HG02973 (cell line): ENCODE results near the gene GRIN2B.

Experiments used
- ATAC-seq: cut with Tn5 transposase; IDR thresholded peaks from one replicate; pipeline ENCODE4 v1.9.1; 2021; ENCODE audit warnings: moderate library complexity; ENCODE audit not compliant: unreplicated experiment

Gene GRIN2B

DNA sequence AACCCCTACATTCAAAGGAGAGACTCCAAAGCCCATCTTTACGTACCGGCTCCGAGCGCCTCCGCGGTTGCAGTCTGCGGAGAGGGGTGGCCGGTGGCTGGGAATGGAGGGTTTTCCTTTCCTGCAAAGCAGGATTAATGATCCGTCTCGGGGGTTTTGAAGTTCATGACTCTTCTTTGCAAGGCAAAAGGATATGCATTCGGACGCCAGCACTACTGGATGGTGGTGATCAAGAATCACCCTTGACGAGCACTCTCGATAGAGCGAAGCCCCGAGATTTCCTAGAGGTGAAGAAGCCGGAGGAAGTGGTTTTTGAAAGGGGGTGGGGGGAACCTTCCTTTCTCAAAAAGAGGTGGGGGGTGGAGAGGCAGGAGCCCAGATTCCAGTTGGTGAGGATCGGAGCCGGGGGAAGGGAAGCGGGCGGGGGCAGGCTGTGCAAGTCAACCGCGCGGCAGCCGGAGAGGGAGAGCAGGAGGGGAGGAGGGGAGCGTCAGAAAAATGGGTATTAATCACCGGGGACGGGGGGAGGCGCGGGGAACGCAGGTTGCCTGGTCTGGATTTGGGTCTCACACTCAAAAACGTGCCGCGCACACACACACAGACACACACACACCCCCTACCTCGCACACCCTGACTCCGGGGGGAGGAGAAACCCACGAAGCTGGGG lies at the start of gene GRIN2B:
GRIN2B (minus strand) TSS at position 307 of the 667 bp plus-strand sequence. CDS start 115,394 bp downstream, outside the sequence.
- ATAC-seq, result no peak

GRCh38 chr12:14026537-14026936 lies 45.1 kb upstream of the GRIN2B start:
- no peak for ATAC-seq

DNA sequence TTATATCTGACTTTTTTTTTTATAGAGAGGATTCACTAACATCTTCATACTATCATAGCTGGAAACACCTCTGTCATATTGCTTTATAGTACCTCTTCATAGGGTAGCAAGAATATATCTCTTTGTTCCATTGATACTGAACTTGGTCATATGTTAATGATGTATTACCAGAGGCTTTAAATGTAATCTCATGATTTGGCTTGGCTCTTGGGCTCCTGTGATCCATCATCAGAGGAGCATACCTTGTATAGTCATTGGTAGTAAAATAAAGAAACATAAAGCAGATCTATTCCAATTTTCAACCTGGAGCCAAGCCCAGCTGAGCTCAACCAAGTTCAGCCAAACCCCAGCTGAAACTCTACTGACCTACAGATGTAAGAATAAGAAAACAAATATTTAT lies 43.2 kb upstream of the GRIN2B start:
- ATAC-seq, result no peak

DNA sequence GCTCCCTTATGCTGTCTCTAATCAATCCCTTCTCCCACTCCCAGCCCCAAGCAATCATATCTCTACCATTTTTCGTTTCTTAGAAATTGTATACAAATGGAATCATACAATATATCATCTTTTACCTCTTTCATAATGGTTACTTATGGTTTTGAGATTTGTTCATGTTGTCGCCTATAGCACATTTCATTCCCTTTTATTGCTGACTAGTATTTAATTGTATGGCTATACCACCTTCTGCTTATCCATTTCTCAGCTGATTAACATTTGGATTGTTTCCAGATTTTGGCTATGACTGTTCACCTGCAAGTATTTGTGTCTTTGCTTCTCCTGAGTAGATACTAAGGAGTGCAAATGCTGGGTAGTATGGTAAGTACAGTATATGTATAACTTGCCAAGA lies 36.7 kb upstream of the GRIN2B start:
- ATAC-seq, result no peak

GRCh38 chr12:14010989-14011388 lies 29.6 kb upstream of the GRIN2B start:
- ATAC-seq, result no peak

DNA sequence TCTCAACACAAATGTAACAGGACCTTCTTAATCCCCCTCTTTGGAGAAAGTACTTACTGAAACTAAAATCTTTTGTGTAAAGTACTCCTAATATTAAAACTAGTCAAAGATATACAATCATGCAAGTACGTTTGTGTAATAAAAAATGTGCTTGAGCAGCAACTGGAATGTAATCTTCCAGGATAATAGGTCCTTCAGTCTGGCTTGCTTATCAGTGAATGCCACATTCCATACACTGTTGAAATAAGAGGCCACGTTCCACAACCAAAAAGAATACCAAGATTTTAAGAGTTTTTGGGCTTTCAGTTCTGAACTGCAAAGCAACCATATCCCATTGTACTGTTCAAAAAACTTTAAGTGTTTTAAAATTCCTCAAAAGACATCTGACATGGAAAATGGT lies 26.2 kb upstream of the GRIN2B start:
- ATAC-seq, result no peak

GRCh38 chr12:13992585-13992984 lies 11.2 kb upstream of the GRIN2B start:
- ATAC-seq, result no peak

GRCh38 chr12:13992106-13992505 lies 10.7 kb upstream of the GRIN2B start:
- no peak for ATAC-seq

DNA sequence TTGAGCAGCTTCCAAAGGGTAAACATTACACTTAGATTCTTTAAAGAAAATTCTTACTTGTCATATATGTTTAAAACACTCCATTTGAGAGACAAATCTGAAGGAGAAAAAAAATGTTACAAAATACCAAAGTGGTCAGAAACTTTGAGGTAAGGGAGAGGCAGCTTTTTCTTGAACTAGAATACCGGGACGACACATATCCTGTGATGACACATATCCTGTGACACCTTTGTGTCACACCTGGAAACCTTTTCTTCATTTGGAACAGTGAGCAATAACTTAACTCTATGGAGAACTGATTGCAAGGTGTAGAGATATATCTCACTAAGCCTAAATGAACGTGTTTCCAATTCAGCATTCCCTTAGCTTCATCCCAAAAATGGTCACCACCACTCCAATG lies 4.6 kb upstream of the GRIN2B start:
- no peak for ATAC-seq

- ATAC-seq, result no peak
Measured at GRCh38 chr12:13981990-13982389, 588 bp upstream of the GRIN2B start.

DNA sequence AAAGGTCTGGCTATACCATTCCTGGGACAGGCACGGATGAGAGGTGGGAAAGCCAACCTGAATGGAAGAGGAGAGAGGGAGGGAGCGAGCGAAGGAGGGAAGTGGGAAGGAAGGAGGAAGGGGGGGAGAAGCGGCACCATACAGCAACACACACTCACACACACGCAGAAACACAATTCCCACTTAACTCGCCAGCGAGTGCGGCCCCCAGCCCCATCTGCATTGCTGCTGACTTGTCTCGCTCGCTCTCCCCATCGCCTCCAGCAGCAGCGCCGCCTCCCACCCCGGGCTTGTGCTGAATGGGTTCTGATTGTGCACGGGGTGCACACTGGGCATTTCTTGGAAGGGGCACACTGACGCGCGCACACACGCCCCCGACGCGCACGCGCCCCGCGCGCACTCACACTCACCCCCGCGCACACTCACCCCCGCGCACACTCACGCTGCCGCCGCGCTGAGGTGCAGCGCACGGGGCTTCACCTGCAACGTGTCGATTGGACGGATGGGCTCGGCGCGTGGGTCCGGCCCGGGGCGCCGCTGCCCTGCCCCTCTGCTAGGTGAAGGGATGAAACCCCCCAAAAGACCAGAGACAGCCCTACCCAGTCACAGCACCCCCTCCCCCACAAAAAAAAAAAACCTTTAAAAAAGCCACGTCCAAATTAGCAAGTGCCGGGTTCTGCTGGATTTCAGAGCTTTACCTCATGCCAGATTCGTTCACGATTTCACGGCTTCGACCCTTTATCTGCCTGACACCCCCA lies 685 bp downstream of the GRIN2B start:
- no peak for ATAC-seq

GRCh38 chr12:13979772-13980378 lies 1.5 kb downstream of the GRIN2B start:
- ATAC-seq, result no peak

DNA sequence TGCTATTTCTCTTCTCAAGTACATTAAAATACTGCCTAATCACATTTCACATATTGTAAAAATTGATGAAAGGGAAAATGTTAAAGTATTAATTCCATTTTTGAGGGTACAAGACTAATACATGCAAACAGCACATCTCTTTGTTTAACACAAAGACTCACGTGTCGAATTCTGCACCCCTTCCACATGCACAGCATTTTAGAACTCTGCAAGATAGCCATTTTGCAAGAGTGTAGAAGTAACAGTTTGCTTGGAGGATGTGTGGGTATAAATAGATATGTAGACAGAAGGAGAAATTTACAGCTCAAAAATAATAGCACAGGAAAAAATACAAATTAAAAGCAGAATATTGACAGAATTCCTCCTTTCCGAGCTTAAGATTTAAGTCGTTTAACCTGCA lies 2.5 kb downstream of the GRIN2B start:
- no peak for ATAC-seq

- no peak for ATAC-seq
Measured at GRCh38 chr12:13976880-13977279, 4.5 kb downstream of the GRIN2B start.

DNA sequence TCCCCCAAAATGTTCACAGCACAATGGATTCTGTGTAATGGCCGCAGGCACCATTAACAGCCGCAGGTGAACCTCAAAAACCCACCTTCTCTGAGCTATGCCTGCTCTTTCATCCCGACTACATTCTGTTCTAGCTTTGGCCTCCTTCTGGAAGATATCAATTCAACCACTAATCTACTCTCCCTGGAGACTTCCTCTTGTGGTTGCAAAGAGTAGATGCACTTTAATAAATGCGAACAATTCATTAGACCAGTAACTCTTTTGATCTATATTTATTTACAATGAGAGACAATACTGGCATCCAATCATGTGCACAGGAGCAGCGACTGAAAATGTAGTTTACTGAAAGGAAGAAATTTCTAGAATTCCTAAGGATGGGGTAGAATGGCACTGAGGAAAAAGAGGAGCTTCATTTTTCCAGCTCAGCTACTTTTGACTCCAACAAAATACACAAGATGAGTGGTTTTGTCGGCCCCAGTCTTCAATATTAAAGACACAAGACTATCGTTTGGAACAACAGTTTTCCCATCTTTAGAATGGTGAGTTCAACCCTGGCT lies 5.3 kb downstream of the GRIN2B start:
- no peak for ATAC-seq

GRCh38 chr12:13973996-13974395 lies 7.4 kb downstream of the GRIN2B start:
- no peak for ATAC-seq

DNA sequence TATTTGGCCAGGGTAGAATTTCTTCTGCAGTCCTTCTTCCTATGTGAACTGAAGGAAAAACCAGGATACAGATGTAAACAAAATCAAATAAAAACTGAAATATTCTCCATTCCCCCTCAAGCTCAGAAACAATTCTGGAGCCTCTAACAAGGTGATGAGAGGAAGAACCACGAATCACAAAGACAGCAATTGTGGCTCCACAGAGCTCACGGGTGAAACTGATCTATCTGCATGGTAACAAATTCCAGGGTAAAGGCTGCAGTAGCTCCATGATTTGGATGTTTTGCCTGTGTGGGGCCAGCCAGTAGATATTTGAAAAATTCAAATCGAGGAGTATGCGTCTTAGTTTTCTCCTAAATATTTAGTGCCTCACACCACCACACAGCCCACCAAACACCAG lies 10.6 kb downstream of the GRIN2B start:
- ATAC-seq, result no peak

- ATAC-seq, result no peak
Measured at GRCh38 chr12:13968281-13968680, 13.1 kb downstream of the GRIN2B start.

DNA sequence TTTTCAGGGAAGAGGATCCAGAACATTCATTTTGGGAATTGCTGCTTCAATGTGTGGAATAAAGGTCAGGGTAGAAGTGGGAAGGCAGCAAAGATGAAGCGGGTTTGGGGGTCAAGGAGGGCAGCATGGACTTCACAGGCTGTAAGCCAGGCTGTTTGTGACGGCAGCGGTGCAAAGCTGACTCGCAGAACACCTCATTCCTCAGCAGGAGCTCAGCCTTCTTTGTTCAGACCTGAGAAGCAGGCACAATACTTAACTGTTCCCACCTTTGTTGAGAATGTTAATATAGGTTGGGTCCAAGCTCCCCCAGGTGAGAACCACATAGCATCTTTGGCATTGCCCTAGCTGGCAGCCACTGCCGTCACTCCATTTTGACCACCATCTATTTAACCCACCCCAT lies 16.7 kb downstream of the GRIN2B start:
- ATAC-seq, result no peak

- no peak for ATAC-seq
Measured at GRCh38 chr12:13962699-13963098, 18.7 kb downstream of the GRIN2B start.

GRCh38 chr12:13961971-13962370 lies 19.4 kb downstream of the GRIN2B start:
- no peak for ATAC-seq
